Neuron (in vitro differentiated cells): Measurements from ENCODE around the gene PITPNC1.
"Not testable (repeated sequence)": the region's sequence is repeated elsewhere in the genome, so short reads cannot be mapped to it uniquely, and the experiment has no call there.

ENCODE experiments used
- H2AFZ ChIP-seq: one replicate; pipeline ENCODE4 v1.6.1; 2013; ENCODE audit warnings: low read depth, mild to moderate bottlenecking, inconsistent platforms, low read length, moderate library complexity
- H3K27me3 ChIP-seq: one replicate; pipeline ENCODE4 v1.6.1; 2013; ENCODE audit warnings: low read length; ENCODE audit not compliant: insufficient read depth
- H3K36me3 ChIP-seq: one replicate; pipeline ENCODE4 v1.6.1; 2013; ENCODE audit warnings: low read length; ENCODE audit not compliant: insufficient read depth
- H3K4me1 ChIP-seq: one replicate; pipeline ENCODE4 v1.6.1; 2013; ENCODE audit warnings: low read length; ENCODE audit not compliant: insufficient read depth
- H3K4me3 ChIP-seq: 2 replicates; pipeline ENCODE4 v1.5.1; 2013; ENCODE audit warnings: mild to moderate bottlenecking, low read length, moderate library complexity
- H3K9me3 ChIP-seq: one replicate; pipeline ENCODE4 v1.6.1; 2013; ENCODE audit warnings: low read length

Gene PITPNC1

GRCh38 chr17:67578679-67579405 lies 201.8 kb downstream of the PITPNC1 start:
- not testable (repeated sequence) for H3K27me3 ChIP-seq
- H3K4me3 ChIP-seq = peak overlapping the region; percentile 18
- H3K4me1 ChIP-seq = peaks cover 12% of the 10 kb centered on the region

GRCh38 chr17:67582673-67583081 lies 205.6 kb downstream of the PITPNC1 start:
- Histone ChIP-seq H3K36me3 (no peaks in the 10 kb centered on the region), H3K4me3 (no peak overlapping the region), H2AFZ (no peak overlapping the region), H3K4me1 (peaks cover 18% of the 10 kb centered on the region), H3K27me3 (no peaks in the 10 kb centered on the region), H3K9me3 (no peaks in the 10 kb centered on the region)

More at GRCh38 chr17:67578679-67579405, 201.8 kb downstream of the PITPNC1 start:
- H3K36me3 ChIP-seq, H2AFZ ChIP-seq, H3K9me3 ChIP-seq: not testable (repeated sequence)

- Histone ChIP-seq H3K9me3 (no peaks in the 10 kb centered on the region), H3K27me3 (no peaks in the 10 kb centered on the region), H3K36me3 (no peaks in the 10 kb centered on the region), H3K4me3 (no peak overlapping the region), H2AFZ (no peak overlapping the region), H3K4me1 (peaks cover 9% of the 10 kb centered on the region)
These were observed 208.1 kb downstream of the PITPNC1 start for GRCh38 chr17:67585077-67585602.

- Histone ChIP-seq H3K27me3 (no peaks in the 10 kb centered on the region), H3K9me3 (peaks cover 2% of the 10 kb centered on the region), H3K4me3 (no peak overlapping the region), H2AFZ (no peak overlapping the region), H3K36me3 (no peaks in the 10 kb centered on the region), H3K4me1 (peaks cover 9% of the 10 kb centered on the region)
These were observed 211.2 kb downstream of the PITPNC1 start for GRCh38 chr17:67588326-67588725.

- H3K4me1 ChIP-seq = peaks cover 13% of the 10 kb centered on the region
- H2AFZ ChIP-seq = no peak overlapping the region
- no peaks in the 10 kb centered on the region for H3K27me3 ChIP-seq
- peaks cover 3% of the 10 kb centered on the region for H3K9me3 ChIP-seq
- no peaks in the 10 kb centered on the region for H3K36me3 ChIP-seq
- H3K4me3 ChIP-seq = no peak overlapping the region
These were observed 217.2 kb downstream of the PITPNC1 start for GRCh38 chr17:67594115-67594880.

- peaks cover 6% of the 10 kb centered on the region for H3K4me1 ChIP-seq
- no peaks in the 10 kb centered on the region for H3K27me3 ChIP-seq
- H3K4me3 ChIP-seq = no peak overlapping the region
- no peaks in the 10 kb centered on the region for H3K36me3 ChIP-seq
- no peak overlapping the region for H2AFZ ChIP-seq
- H3K9me3 ChIP-seq = peaks cover 7% of the 10 kb centered on the region
These were observed 223.3 kb downstream of the PITPNC1 start for GRCh38 chr17:67600408-67600807.

GRCh38 chr17:67601897-67602296 lies 224.8 kb downstream of the PITPNC1 start:
- Histone ChIP-seq H2AFZ (no peak overlapping the region), H3K27me3 (no peaks in the 10 kb centered on the region), H3K36me3 (no peaks in the 10 kb centered on the region), H3K4me1 (no peaks in the 10 kb centered on the region), H3K4me3 (no peak overlapping the region), H3K9me3 (peaks cover 7% of the 10 kb centered on the region)

- Histone ChIP-seq H3K4me1 (no peaks in the 10 kb centered on the region), H3K27me3 (no peaks in the 10 kb centered on the region), H3K36me3 (no peaks in the 10 kb centered on the region), H3K4me3 (no peak overlapping the region), H2AFZ (no peak overlapping the region), H3K9me3 (peaks cover 7% of the 10 kb centered on the region)
These were observed 225.4 kb downstream of the PITPNC1 start for GRCh38 chr17:67602444-67602843.

GRCh38 chr17:67602974-67603373 lies 225.9 kb downstream of the PITPNC1 start:
- H3K4me1 ChIP-seq = no peaks in the 10 kb centered on the region
- no peaks in the 10 kb centered on the region for H3K36me3 ChIP-seq
- peaks cover 7% of the 10 kb centered on the region for H3K9me3 ChIP-seq
- H2AFZ ChIP-seq = no peak overlapping the region
- no peaks in the 10 kb centered on the region for H3K27me3 ChIP-seq
- no peak overlapping the region for H3K4me3 ChIP-seq

- Histone ChIP-seq H3K27me3 (no peaks in the 10 kb centered on the region), H3K36me3 (no peaks in the 10 kb centered on the region), H2AFZ (no peak overlapping the region), H3K9me3 (no peaks in the 10 kb centered on the region), H3K4me1 (no peaks in the 10 kb centered on the region), H3K4me3 (no peak overlapping the region)
These were observed 228.3 kb downstream of the PITPNC1 start for GRCh38 chr17:67605256-67605912.

- Histone ChIP-seq H3K36me3 (no peaks in the 10 kb centered on the region), H3K27me3 (no peaks in the 10 kb centered on the region), H3K4me3 (no peak overlapping the region), H2AFZ (no peak overlapping the region), H3K9me3 (no peaks in the 10 kb centered on the region), H3K4me1 (no peaks in the 10 kb centered on the region)
These were observed 229.4 kb downstream of the PITPNC1 start for GRCh38 chr17:67606471-67606870.

GRCh38 chr17:67606896-67607604 lies 230.0 kb downstream of the PITPNC1 start:
- H2AFZ ChIP-seq = no peak overlapping the region
- no peaks in the 10 kb centered on the region for H3K4me1 ChIP-seq
- H3K27me3 ChIP-seq = no peaks in the 10 kb centered on the region
- H3K4me3 ChIP-seq = no peak overlapping the region
- H3K9me3 ChIP-seq = no peaks in the 10 kb centered on the region
- no peaks in the 10 kb centered on the region for H3K36me3 ChIP-seq
